Glomerular endothelial cell (primary cell): ENCODE results near the gene PARD6G. TPM values are rescaled to one million over a fixed set of nuclear protein-coding genes. Genes with fewer than 3 reads are reported as not detected.

Experiments used
- DNase-seq: peaks from one replicate; pipeline ENCODE4 v3.0.0-alpha.2; 2011; ENCODE audit warnings: low read depth, low spot score; ENCODE audit errors: extremely low read depth
- total RNA-seq: library from RNA; depleted of rRNA; stranded (reverse); fragments of >200 nt; gene quantifications from 2 replicates; pipeline ENCODE4 v1.2.3, GENCODE V29; 2015

PARD6G gene
- total RNA-seq, 1 donor from 2014 or later, result 5.4 TPM

- no peak for DNase-seq
These were observed 123.2 kb downstream of the PARD6G start for GRCh38 chr18:80124131-80124530.

- DNase-seq, result no peak
These were observed 126.4 kb downstream of the PARD6G start for GRCh38 chr18:80120932-80121331.

GRCh38 chr18:80119111-80119510 is 128.2 kb downstream of the PARD6G start:
- DNase-seq, result no peak

- no peak for DNase-seq
These were observed 132.3 kb downstream of the PARD6G start for GRCh38 chr18:80115035-80115434.

GRCh38 chr18:80112624-80113248 is 134.6 kb downstream of the PARD6G start:
- no peak for DNase-seq

- DNase-seq, result no peak
These were observed 137.6 kb downstream of the PARD6G start for GRCh38 chr18:80109676-80110078.

- DNase-seq, result peak; percentile 84
These were observed 138.3 kb downstream of the PARD6G start, which contains the start of gene ADNP2 for GRCh38 chr18:80108739-80109675. Gene ADNP2, plus strand, starts transcription at chr18:80109262. Its CDS starts 8,281 bp downstream, at chr18:80117543.

- DNase-seq, result no peak
These were observed 139.2 kb downstream of the PARD6G start for GRCh38 chr18:80108121-80108536.

- no peak for DNase-seq
These were observed 139.9 kb downstream of the PARD6G start for GRCh38 chr18:80107426-80107825.

Other genes starting within 250 kb of the PARD6G start
- 30.0 and 39.2 TPM in 2 replicates for gene RBFA, start 213.1 kb downstream of the PARD6G start, total RNA-seq
- gene ADNP2, start 138.3 kb downstream of the PARD6G start, total RNA-seq, result 15.5 and 21.4 TPM in 2 replicates